OCI-LY3 (cell line): Measurements from ENCODE around the gene PAM16.

Source experiments
- EZH2phosphoT487 ChIP-seq: fragments of 200-600 bp; shearing (Covaris generic); IDR thresholded peaks from 2 replicates; pipeline ENCODE4 v1.6.1; 2018; ENCODE audit warnings: antibody characterized with exemption, mixed run types, low read depth
- TF ChIP-seq, protein P1 (sequence below): fragments of 200-600, 300-600 bp; sonication (generic); IDR thresholded peaks from 2 replicates; pipeline ENCODE4 v1.5.1; 2014; ENCODE audit warnings: antibody characterized with exemption, low read length, low read depth

DNA sequence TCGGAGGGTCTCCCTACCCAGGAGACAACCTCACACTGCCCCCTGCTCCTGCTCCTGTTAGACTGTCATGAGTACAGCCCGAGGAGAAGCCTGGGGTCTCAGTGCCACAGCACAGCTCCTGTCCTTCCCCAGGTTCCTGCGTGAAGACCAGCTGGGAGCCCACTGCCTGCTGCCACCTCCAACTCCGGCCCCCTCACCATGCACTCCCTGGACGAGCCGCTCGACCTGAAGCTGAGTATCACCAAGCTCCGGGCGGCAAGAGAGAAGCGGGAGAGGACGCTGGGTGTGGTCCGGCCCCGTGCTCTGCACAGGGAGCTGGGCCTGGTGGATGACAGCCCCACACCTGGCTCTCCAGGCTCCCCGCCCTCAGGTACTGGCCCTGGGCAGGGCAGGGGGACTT, 19.0 kb downstream of the PAM16 start:
- TF ChIP-seq, protein P1, sequence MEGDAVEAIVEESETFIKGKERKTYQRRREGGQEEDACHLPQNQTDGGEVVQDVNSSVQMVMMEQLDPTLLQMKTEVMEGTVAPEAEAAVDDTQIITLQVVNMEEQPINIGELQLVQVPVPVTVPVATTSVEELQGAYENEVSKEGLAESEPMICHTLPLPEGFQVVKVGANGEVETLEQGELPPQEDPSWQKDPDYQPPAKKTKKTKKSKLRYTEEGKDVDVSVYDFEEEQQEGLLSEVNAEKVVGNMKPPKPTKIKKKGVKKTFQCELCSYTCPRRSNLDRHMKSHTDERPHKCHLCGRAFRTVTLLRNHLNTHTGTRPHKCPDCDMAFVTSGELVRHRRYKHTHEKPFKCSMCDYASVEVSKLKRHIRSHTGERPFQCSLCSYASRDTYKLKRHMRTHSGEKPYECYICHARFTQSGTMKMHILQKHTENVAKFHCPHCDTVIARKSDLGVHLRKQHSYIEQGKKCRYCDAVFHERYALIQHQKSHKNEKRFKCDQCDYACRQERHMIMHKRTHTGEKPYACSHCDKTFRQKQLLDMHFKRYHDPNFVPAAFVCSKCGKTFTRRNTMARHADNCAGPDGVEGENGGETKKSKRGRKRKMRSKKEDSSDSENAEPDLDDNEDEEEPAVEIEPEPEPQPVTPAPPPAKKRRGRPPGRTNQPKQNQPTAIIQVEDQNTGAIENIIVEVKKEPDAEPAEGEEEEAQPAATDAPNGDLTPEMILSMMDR, result no peak
- no peak for TF ChIP-seq EZH2phosphoT487
